Measurements from ENCODE around the gene TRAF7. TPM values are rescaled to one million over a fixed set of nuclear protein-coding genes. Genes with fewer than 3 reads are reported as not detected.

TRAF7 gene
- polyA plus RNA-seq, 1 donor from 2014 or later = 30.9 TPM

DNA sequence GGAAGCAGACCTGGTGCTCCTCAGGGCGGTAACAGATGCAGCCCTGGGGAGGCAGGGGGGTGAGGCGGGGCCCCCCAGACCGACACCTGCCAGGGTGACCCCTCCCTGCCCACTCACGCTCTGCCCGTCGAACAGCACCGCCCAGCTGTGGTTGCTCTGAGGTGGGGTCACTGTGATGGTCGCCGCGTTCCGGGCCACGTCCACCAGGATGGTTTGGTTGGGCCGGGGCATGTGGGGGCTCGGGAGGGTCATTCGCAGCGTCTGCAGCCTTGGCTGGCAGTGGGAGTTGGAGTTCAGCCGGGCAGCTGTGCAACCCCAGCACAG is 54.4 kb downstream of the TRAF7 start:
- no peak overlapping the region for H2AFZ ChIP-seq (ENCODE audit: low read depth, low read length)
- no peak overlapping the region for H3K4me3 ChIP-seq (ENCODE audit: low read length)
- TF ChIP-seq POLR2AphosphoS5 (IDR thresholded peaks at IDR 0.05) (no peak), EZH2 (IDR thresholded peaks at IDR 0.05; ENCODE audit: borderline replicate concordance, insufficient read depth, low read length, poor library complexity, severe bottlenecking) (no peak), TAF1 (IDR thresholded peaks at IDR 0.05; ENCODE audit: low read depth) (no peak), MXI1 (conservative IDR thresholded peaks at IDR 0.05; ENCODE audit: poor library complexity, severe bottlenecking) (no peak), CTCF (IDR thresholded peaks at IDR 0.05; ENCODE audit: poor library complexity, severe bottlenecking) (no peak), EP300 (conservative IDR thresholded peaks at IDR 0.05; ENCODE audit: poor library complexity, severe bottlenecking) (no peak), RAD21 (conservative IDR thresholded peaks at IDR 0.05) (no peak), SMC3 (conservative IDR thresholded peaks at IDR 0.05; ENCODE audit: poor library complexity) (no peak)
- TF ChIP-seq, protein P1, sequence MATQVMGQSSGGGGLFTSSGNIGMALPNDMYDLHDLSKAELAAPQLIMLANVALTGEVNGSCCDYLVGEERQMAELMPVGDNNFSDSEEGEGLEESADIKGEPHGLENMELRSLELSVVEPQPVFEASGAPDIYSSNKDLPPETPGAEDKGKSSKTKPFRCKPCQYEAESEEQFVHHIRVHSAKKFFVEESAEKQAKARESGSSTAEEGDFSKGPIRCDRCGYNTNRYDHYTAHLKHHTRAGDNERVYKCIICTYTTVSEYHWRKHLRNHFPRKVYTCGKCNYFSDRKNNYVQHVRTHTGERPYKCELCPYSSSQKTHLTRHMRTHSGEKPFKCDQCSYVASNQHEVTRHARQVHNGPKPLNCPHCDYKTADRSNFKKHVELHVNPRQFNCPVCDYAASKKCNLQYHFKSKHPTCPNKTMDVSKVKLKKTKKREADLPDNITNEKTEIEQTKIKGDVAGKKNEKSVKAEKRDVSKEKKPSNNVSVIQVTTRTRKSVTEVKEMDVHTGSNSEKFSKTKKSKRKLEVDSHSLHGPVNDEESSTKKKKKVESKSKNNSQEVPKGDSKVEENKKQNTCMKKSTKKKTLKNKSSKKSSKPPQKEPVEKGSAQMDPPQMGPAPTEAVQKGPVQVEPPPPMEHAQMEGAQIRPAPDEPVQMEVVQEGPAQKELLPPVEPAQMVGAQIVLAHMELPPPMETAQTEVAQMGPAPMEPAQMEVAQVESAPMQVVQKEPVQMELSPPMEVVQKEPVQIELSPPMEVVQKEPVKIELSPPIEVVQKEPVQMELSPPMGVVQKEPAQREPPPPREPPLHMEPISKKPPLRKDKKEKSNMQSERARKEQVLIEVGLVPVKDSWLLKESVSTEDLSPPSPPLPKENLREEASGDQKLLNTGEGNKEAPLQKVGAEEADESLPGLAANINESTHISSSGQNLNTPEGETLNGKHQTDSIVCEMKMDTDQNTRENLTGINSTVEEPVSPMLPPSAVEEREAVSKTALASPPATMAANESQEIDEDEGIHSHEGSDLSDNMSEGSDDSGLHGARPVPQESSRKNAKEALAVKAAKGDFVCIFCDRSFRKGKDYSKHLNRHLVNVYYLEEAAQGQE (IDR thresholded peaks at IDR 0.05; ENCODE audit: borderline replicate concordance) = no peak
- no peak overlapping the region for H3K4me2 ChIP-seq (ENCODE audit: low read length)
- no peak overlapping the region for H3K27ac ChIP-seq (ENCODE audit: low read length)
- H3K27me3 ChIP-seq (ENCODE audit: insufficient read depth, low read depth, low read length) = no peaks in the 10 kb centered on the region
- peaks cover 6% of the 10 kb centered on the region for H3K36me3 ChIP-seq (ENCODE audit: insufficient read depth, low read length)
- no peaks in the 10 kb centered on the region for H3F3A ChIP-seq (ENCODE audit: insufficient read depth, low read length, poor library complexity, severe bottlenecking)
- peaks cover 9% of the 10 kb centered on the region for H3K79me2 ChIP-seq (replicated peaks; ENCODE audit: insufficient read depth, low read length)
- H4K20me1 ChIP-seq (ENCODE audit: insufficient read depth) = no peaks in the 10 kb centered on the region
- H3K9ac ChIP-seq (ENCODE audit: low read length) = no peak overlapping the region
- H3K9me3 ChIP-seq (ENCODE audit: low read length) = no peaks in the 10 kb centered on the region
- H3K9me2 ChIP-seq (ENCODE audit: insufficient read depth, low read length) = no peaks in the 10 kb centered on the region

DNA sequence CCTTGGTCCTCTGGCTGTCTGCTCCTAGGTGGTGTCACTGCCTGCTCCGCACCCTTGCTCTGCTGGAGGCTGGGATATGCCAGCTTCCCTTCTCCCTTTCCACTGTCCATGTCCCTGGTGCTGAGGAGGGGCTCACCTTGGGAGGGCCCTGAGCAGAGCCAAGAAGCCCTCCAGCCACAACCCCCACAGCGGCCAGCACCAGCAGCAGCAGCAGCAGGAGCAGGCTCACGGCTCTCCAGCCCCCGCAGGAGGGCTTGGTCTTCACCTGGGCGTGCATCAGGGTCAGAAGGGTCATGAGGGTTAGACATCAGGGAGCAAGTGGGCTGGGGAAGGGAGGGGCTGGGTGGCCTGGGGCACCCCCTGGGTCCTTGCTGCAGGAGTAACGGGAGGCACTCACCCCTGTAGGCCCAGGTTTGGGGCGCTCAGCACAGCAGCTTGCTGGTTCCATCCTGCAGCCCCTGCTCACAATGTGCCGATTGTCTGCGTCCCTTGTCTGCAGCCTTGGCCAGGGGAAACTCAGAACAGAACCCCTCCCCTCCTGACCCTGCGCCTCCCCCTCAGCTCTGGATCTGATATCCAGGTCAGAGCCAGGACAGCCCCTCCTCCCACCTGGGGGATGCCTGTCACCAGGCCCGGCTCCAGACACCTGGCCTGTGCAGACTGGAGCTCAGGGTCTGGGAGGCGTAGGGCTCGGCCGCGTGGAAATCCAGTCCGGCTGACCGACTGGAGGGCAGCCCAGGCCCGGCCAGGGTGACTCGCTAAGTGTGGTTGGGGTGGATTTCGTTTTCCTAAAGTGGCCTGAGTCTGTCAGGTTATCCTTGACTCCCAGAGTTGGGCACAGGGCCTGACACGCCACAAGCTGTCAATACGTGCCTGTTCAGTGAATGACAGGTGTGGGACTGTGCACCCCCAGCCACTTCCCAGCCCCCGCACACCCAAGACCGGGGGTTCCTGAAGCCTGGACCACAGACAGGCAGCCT is 55.1 kb downstream of the TRAF7 start, which contains the start of gene BRICD5:
TSS of gene BRICD5 (minus strand) at position 478 of the 980 bp plus-strand sequence. CDS start at position 448, 30 bp downstream.
- no peaks in the 10 kb centered on the region for H3K9me2 ChIP-seq (ENCODE audit: insufficient read depth, low read length)
- no peak within 1 kb of the TSS for H3K9ac ChIP-seq (ENCODE audit: low read length)
- no peak within 1 kb of the TSS for H3K4me2 ChIP-seq (ENCODE audit: low read length)
- H3K4me3 ChIP-seq (ENCODE audit: low read length) = no peak within 1 kb of the TSS
- peaks cover 6% of the 10 kb centered on the region for H3K36me3 ChIP-seq (ENCODE audit: insufficient read depth, low read length)
- no peaks in the 10 kb centered on the region for H3K9me3 ChIP-seq (ENCODE audit: low read length)
- H4K20me1 ChIP-seq (ENCODE audit: insufficient read depth) = no peaks in the 10 kb centered on the region
- TF ChIP-seq, protein P1 (IDR thresholded peaks at IDR 0.05; ENCODE audit: borderline replicate concordance) = no peak
- TF ChIP-seq RAD21 (conservative IDR thresholded peaks at IDR 0.05) = no peak
- no peak for TF ChIP-seq SMC3 (conservative IDR thresholded peaks at IDR 0.05; ENCODE audit: poor library complexity)
- TF ChIP-seq TAF1 (IDR thresholded peaks at IDR 0.05; ENCODE audit: low read depth) = no peak
- no peak for TF ChIP-seq POLR2AphosphoS5 (IDR thresholded peaks at IDR 0.05)
- TF ChIP-seq CTCF (IDR thresholded peaks at IDR 0.05; ENCODE audit: poor library complexity, severe bottlenecking) = no peak
- no peak for TF ChIP-seq MXI1 (conservative IDR thresholded peaks at IDR 0.05; ENCODE audit: poor library complexity, severe bottlenecking)
- TF ChIP-seq EZH2 (IDR thresholded peaks at IDR 0.05; ENCODE audit: borderline replicate concordance, insufficient read depth, low read length, poor library complexity, severe bottlenecking) = no peak
- H3K27me3 ChIP-seq (ENCODE audit: insufficient read depth, low read depth, low read length) = no peaks in the 10 kb centered on the region
- no peak within 1 kb of the TSS for H2AFZ ChIP-seq (ENCODE audit: low read depth, low read length)
- H3K27ac ChIP-seq (ENCODE audit: low read length) = no peak within 1 kb of the TSS
- H3K79me2 ChIP-seq (replicated peaks; ENCODE audit: insufficient read depth, low read length) = peaks cover 9% of the 10 kb centered on the region
- H3F3A ChIP-seq (ENCODE audit: insufficient read depth, low read length, poor library complexity, severe bottlenecking) = no peaks in the 10 kb centered on the region
